Endothelial cell (in vitro differentiated cells): ENCODE results near the gene CASP3. TPM values are rescaled to one million over a fixed set of nuclear protein-coding genes. Genes with fewer than 3 reads are reported as not detected.

ENCODE experiments used
- DNase-seq: peaks from one replicate; pipeline ENCODE4 v3.0.0; 2021; ENCODE audit warnings: low spot score
- H3K27ac Mint-ChIP-seq: one replicate; pipeline ENCODE4 v1.8.0; 2021; ENCODE audit warnings: mixed read lengths, inconsistent platforms; ENCODE audit not compliant: unreplicated experiment
- H3K27me3 Mint-ChIP-seq: one replicate; pipeline ENCODE4 v1.8.0; 2021; ENCODE audit warnings: mild to moderate bottlenecking, moderate library complexity, mixed read lengths, inconsistent platforms; ENCODE audit not compliant: unreplicated experiment
- H3K36me3 Mint-ChIP-seq: one replicate; pipeline ENCODE4 v1.8.0; 2021; ENCODE audit warnings: mild to moderate bottlenecking, low read depth, mixed read lengths, inconsistent platforms; ENCODE audit not compliant: unreplicated experiment
- H3K4me1 Mint-ChIP-seq: one replicate; pipeline ENCODE4 v1.8.0; 2021; ENCODE audit warnings: mild to moderate bottlenecking, mixed read lengths, inconsistent platforms; ENCODE audit not compliant: unreplicated experiment
- H3K4me3 Mint-ChIP-seq: one replicate; pipeline ENCODE4 v1.8.0; 2021; ENCODE audit warnings: mild to moderate bottlenecking, mixed read lengths, inconsistent platforms; ENCODE audit not compliant: unreplicated experiment
- H3K9me3 Mint-ChIP-seq: one replicate; pipeline ENCODE4 v1.8.0; 2021; ENCODE audit warnings: mixed read lengths, inconsistent platforms; ENCODE audit not compliant: unreplicated experiment
- CTCF ChIP-seq: fragments of 200-600 bp; sonication (generic); IDR thresholded peaks from one replicate; pipeline ENCODE4 v1.5.0; 2021; ENCODE audit warnings: antibody characterized with exemption; ENCODE audit not compliant: unreplicated experiment
- total RNA-seq: library from RNA; stranded (reverse); fragmentation: NEBNext Ultra II Directional; extraction: Animal tissue kit (Norgen Biotek cat#: 25700); gene quantifications from one replicate; pipeline ENCODE4 v1.2.1, GENCODE V29; 2021; ENCODE audit not compliant: unreplicated experiment

Gene CASP3
- total RNA-seq, 1 donor from 2014 or later: 53.2 TPM

- no peak for DNase-seq
- Mint-ChIP-seq H3K36me3 (peaks cover 24% of the 10 kb centered on the region), H3K9me3 (no peaks in the 10 kb centered on the region), H3K27me3 (peaks cover 3% of the 10 kb centered on the region), H3K4me3 (no peak overlapping the region), H3K4me1 (peaks cover 9% of the 10 kb centered on the region), H3K27ac (no peak overlapping the region)
- TF ChIP-seq CTCF: no peak
Measured at GRCh38 chr4:184672741-184673140, 23.5 kb upstream of the CASP3 start.

- Mint-ChIP-seq H3K27ac (no peak overlapping the region), H3K27me3 (peaks cover 3% of the 10 kb centered on the region), H3K4me1 (peaks cover 9% of the 10 kb centered on the region), H3K36me3 (peaks cover 26% of the 10 kb centered on the region), H3K4me3 (no peak overlapping the region), H3K9me3 (no peaks in the 10 kb centered on the region)
- TF ChIP-seq CTCF: no peak
- DNase-seq: no peak
Measured at GRCh38 chr4:184671101-184671500, 21.9 kb upstream of the CASP3 start.

GRCh38 chr4:184669251-184669650 is 20.0 kb upstream of the CASP3 start:
- Mint-ChIP-seq H3K36me3 (peaks cover 26% of the 10 kb centered on the region), H3K4me3 (no peak overlapping the region), H3K9me3 (no peaks in the 10 kb centered on the region), H3K27ac (no peak overlapping the region), H3K4me1 (peaks cover 9% of the 10 kb centered on the region), H3K27me3 (peaks cover 3% of the 10 kb centered on the region)
- DNase-seq: no peak
- no peak for TF ChIP-seq CTCF

GRCh38 chr4:184668511-184669114 is 19.4 kb upstream of the CASP3 start:
- Mint-ChIP-seq H3K4me1 (peaks cover 9% of the 10 kb centered on the region), H3K27me3 (peaks cover 3% of the 10 kb centered on the region), H3K9me3 (no peaks in the 10 kb centered on the region), H3K36me3 (peaks cover 26% of the 10 kb centered on the region), H3K27ac (peak overlapping the region; percentile 10), H3K4me3 (peak overlapping the region; percentile 5)
- TF ChIP-seq CTCF: no peak
- no peak for DNase-seq

DNA sequence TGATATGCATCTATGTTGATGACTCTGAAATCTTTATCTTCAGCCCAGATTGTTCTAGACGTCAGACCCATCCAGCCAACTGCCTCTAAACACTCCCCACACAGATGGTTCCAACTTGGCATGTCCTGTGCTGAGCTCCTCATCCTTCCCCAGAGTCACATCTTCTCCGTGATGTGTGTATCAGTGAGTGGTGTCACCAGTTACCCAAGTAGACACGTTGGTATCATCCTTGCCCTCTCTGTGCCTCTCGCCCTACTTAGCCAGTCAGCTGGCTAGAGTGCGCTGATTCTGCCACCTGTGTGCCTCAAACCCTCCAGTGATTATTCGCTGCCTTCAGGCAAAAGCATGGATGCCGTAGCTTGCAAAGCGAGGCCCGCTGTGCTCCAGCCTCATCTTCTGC is 18.8 kb upstream of the CASP3 start:
- no peak for DNase-seq
- no peak for TF ChIP-seq CTCF
- Mint-ChIP-seq H3K4me1 (peaks cover 9% of the 10 kb centered on the region), H3K9me3 (no peaks in the 10 kb centered on the region), H3K27me3 (peaks cover 3% of the 10 kb centered on the region), H3K4me3 (peak overlapping the region; percentile 12), H3K36me3 (peaks cover 26% of the 10 kb centered on the region), H3K27ac (peak overlapping the region; percentile 10)
